Iris pigment epithelial cell (primary cell): ENCODE measurements around the gene CDH12.
"Not testable (repeated sequence)": the region's sequence is repeated elsewhere in the genome, so short reads cannot be mapped to it uniquely, and the experiment has no call there.

Experiments
- DNase-seq: peaks from one replicate; pipeline ENCODE4 v3.0.0-alpha.2; 2011; ENCODE audit warnings: low read depth

Gene CDH12

GRCh38 chr5:22649074-22649473 lies 204.1 kb downstream of the CDH12 start:
- DNase-seq = peak; percentile 14

GRCh38 chr5:22644859-22645258 lies 208.3 kb downstream of the CDH12 start:
- DNase-seq = no peak

GRCh38 chr5:22643356-22643755 lies 209.8 kb downstream of the CDH12 start:
- no peak for DNase-seq

GRCh38 chr5:22631683-22632082 lies 221.5 kb downstream of the CDH12 start:
- no peak for DNase-seq

- no peak for DNase-seq
Measured at GRCh38 chr5:22627029-22627428, 226.1 kb downstream of the CDH12 start.

GRCh38 chr5:22625451-22625850 lies 227.7 kb downstream of the CDH12 start:
- no peak for DNase-seq

GRCh38 chr5:22621084-22621483 lies 232.1 kb downstream of the CDH12 start:
- no peak for DNase-seq

- no peak for DNase-seq
Measured at GRCh38 chr5:22615964-22616363, 237.2 kb downstream of the CDH12 start.

- DNase-seq = no peak
Measured at GRCh38 chr5:22614486-22615094, 238.6 kb downstream of the CDH12 start.

GRCh38 chr5:22612928-22613327 lies 240.2 kb downstream of the CDH12 start:
- no peak for DNase-seq

- DNase-seq = no peak
Measured at GRCh38 chr5:22611327-22611726, 241.8 kb downstream of the CDH12 start.

GRCh38 chr5:22607498-22607897 lies 245.6 kb downstream of the CDH12 start:
- DNase-seq = not testable (repeated sequence)

GRCh38 chr5:22605473-22605872 lies 247.7 kb downstream of the CDH12 start:
- no peak for DNase-seq

- no peak for DNase-seq
Measured at GRCh38 chr5:22604711-22605110, 248.4 kb downstream of the CDH12 start.

- DNase-seq = no peak
Measured at GRCh38 chr5:22598796-22599195, 254.3 kb downstream of the CDH12 start.

GRCh38 chr5:22596404-22596970 lies 256.7 kb downstream of the CDH12 start:
- peak; percentile 90 for DNase-seq

GRCh38 chr5:22594491-22594890 lies 258.7 kb downstream of the CDH12 start:
- no peak for DNase-seq

- DNase-seq = no peak
Measured at GRCh38 chr5:22593592-22593991, 259.6 kb downstream of the CDH12 start.

GRCh38 chr5:22591461-22591860 lies 261.7 kb downstream of the CDH12 start:
- no peak for DNase-seq

GRCh38 chr5:22590677-22591268 lies 262.4 kb downstream of the CDH12 start:
- no peak for DNase-seq

GRCh38 chr5:22577711-22578110 lies 275.4 kb downstream of the CDH12 start:
- no peak for DNase-seq

GRCh38 chr5:22577006-22577405 lies 276.1 kb downstream of the CDH12 start:
- no peak for DNase-seq

- no peak for DNase-seq
Measured at GRCh38 chr5:22572941-22573340, 280.2 kb downstream of the CDH12 start.

GRCh38 chr5:22567983-22568382 lies 285.2 kb downstream of the CDH12 start:
- peak; percentile 47 for DNase-seq
